SH-SY5Y (cell line): ENCODE results near the gene VSTM2B.

Experiments used
- GATA2 ChIP-seq: IDR thresholded peaks from 2 replicates; pipeline ENCODE4 v1.6.1; 2011; ENCODE audit warnings: mild to moderate bottlenecking, low read depth, low read length
- GATA3 ChIP-seq: IDR thresholded peaks from 2 replicates; pipeline ENCODE4 v1.6.1; 2011; ENCODE audit warnings: low read depth, mild to moderate bottlenecking, low read length, moderate library complexity

DNA sequence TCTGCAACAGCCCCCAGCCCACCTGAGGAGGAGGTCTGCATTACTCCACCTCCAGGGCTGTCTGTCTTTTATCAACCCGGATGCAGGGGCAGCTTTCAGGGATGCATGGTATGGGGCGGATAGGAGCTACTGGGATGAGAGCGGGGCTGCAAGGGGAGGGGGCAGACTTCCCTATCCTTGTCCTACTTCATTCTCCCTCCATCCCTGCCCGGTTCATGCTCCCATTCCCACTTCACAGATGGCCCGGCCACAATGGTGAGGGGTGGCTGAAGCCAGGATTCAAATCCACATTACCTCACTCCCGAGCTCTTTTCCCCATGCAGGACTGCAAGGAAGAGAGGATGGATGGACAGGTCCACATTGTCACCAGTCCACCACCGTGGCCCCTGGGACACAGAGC lies 40.5 kb upstream of the VSTM2B start:
- TF ChIP-seq GATA3 (no peak), GATA2 (no peak)
